Osteoblast (primary cell): ENCODE results near the gene PPP3CA. TPM values are rescaled to one million over a fixed set of nuclear protein-coding genes. Genes with fewer than 3 reads are reported as not detected.
A peak's percentile ranks its signal among the peaks of the same experiment; 100 is the strongest.

Experiments used
- DNase-seq: peaks from one replicate; pipeline ENCODE4 v3.0.0; 2011; ENCODE audit warnings: low spot score, mixed read lengths; ENCODE audit not compliant: insufficient read length; ENCODE audit errors: missing footprints
- H2AFZ ChIP-seq: 2 replicates; pipeline ENCODE4 v1.6.0; 2011; ENCODE audit warnings: mild to moderate bottlenecking, low read length
- H3K27ac ChIP-seq: 2 replicates; pipeline ENCODE4 v1.5.1; 2011; ENCODE audit warnings: mild to moderate bottlenecking, low read depth, low read length, moderate library complexity
- H3K27me3 ChIP-seq: 2 replicates; pipeline ENCODE4 v1.6.0; 2012; ENCODE audit warnings: mild to moderate bottlenecking, control low read depth, inconsistent platforms, low read length, moderate library complexity; ENCODE audit not compliant: insufficient read depth
- H3K36me3 ChIP-seq: 2 replicates; pipeline ENCODE4 v1.5.1; 2011; ENCODE audit warnings: mild to moderate bottlenecking, low read length, control low read depth, moderate library complexity; ENCODE audit not compliant: insufficient read depth
- H3K4me1 ChIP-seq: 2 replicates; pipeline ENCODE4 v1.5.1; 2011; ENCODE audit warnings: mild to moderate bottlenecking, low read length, control low read depth, moderate library complexity; ENCODE audit not compliant: insufficient read depth
- H3K4me2 ChIP-seq: 2 replicates; pipeline ENCODE4 v1.6.0; 2011; ENCODE audit warnings: mild to moderate bottlenecking, low read length; ENCODE audit not compliant: insufficient read depth
- H3K4me3 ChIP-seq: fragments of 200-600 bp; sonication (generic); 3 replicates; pipeline ENCODE4 v1.5.1; 2012; ENCODE audit warnings: mild to moderate bottlenecking, low read length, inconsistent platforms; ENCODE audit not compliant: insufficient read depth
- H3K79me2 ChIP-seq: 2 replicates; pipeline ENCODE4 v1.6.0; 2012; ENCODE audit warnings: mild to moderate bottlenecking, low read length, control low read depth, inconsistent platforms; ENCODE audit not compliant: insufficient read depth
- H3K9me3 ChIP-seq: 2 replicates; pipeline ENCODE4 v1.5.1; 2011; ENCODE audit warnings: low read depth, low read length, control low read depth
- H4K20me1 ChIP-seq: 2 replicates; pipeline ENCODE4 v1.6.0; 2012; ENCODE audit warnings: mild to moderate bottlenecking, low read length, control low read depth; ENCODE audit not compliant: insufficient read depth
- total RNA-seq: library from RNA; depleted of rRNA; stranded (reverse); fragments of >200 nt; gene quantifications from 2 replicates; pipeline ENCODE4 v1.2.3, GENCODE V29; 2012
- TF ChIP-seq, protein P1 (sequence below): IDR thresholded peaks from 2 replicates; pipeline ENCODE4 v1.5.1; 2011; ENCODE audit warnings: mild to moderate bottlenecking, low read depth, low read length, moderate library complexity; ENCODE audit errors: extremely low read depth

Gene PPP3CA
- total RNA-seq, 1 donor: 80.0 TPM

DNA sequence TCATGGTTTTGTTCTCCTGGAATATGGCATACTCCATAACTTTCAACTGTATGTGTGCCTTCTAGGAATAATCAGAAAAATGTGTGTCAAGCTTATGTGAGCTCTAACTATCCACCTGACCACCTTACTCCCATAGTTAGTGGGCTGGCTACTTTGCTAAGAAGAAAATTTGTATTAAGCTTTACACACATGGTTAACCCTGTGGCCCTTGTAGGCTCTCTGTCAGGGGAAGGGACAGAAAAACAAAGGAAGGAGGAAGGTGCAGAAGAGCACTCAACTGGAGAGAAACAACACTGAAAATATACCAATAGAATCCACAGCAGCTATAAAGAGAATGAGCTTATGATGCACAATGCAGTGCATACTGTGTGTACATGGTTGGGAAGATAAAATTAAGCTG, 84.6 kb downstream of the PPP3CA start:
- H3K27me3 ChIP-seq: no peaks in the 10 kb centered on the region
- H3K36me3 ChIP-seq: no peaks in the 10 kb centered on the region
- peaks cover 8% of the 10 kb centered on the region for H3K4me1 ChIP-seq
- DNase-seq: no peak
- H3K79me2 ChIP-seq: peaks cover 84% of the 10 kb centered on the region
- no peaks in the 10 kb centered on the region for H3K9me3 ChIP-seq
- no peak overlapping the region for H2AFZ ChIP-seq
- H3K4me3 ChIP-seq: no peak overlapping the region
- no peak overlapping the region for H3K27ac ChIP-seq
- H3K4me2 ChIP-seq: no peak overlapping the region
- TF ChIP-seq, protein P1, sequence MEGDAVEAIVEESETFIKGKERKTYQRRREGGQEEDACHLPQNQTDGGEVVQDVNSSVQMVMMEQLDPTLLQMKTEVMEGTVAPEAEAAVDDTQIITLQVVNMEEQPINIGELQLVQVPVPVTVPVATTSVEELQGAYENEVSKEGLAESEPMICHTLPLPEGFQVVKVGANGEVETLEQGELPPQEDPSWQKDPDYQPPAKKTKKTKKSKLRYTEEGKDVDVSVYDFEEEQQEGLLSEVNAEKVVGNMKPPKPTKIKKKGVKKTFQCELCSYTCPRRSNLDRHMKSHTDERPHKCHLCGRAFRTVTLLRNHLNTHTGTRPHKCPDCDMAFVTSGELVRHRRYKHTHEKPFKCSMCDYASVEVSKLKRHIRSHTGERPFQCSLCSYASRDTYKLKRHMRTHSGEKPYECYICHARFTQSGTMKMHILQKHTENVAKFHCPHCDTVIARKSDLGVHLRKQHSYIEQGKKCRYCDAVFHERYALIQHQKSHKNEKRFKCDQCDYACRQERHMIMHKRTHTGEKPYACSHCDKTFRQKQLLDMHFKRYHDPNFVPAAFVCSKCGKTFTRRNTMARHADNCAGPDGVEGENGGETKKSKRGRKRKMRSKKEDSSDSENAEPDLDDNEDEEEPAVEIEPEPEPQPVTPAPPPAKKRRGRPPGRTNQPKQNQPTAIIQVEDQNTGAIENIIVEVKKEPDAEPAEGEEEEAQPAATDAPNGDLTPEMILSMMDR: no peak
- H4K20me1 ChIP-seq: peaks cover 54% of the 10 kb centered on the region

DNA sequence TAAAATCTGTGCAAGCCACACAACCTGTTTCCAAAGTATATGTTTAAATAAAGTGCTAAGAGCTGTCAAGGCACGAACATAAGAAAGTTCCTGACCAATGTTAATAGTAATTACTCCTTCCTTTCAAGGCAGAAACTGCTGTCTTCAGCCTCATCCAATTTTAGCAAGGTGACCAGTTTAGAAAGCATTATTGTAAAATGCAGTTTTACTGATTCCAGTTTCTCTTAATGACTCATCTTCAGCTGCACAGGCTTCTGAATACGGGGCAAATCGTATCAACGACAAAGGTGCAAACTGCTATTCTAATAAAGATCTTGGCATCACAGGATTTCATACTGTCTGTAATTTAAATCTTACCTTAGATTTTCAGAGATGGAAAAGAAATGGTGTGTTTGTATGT, 87.5 kb downstream of the PPP3CA start:
- Histone ChIP-seq H3K27me3 (no peaks in the 10 kb centered on the region), H3K9me3 (no peaks in the 10 kb centered on the region), H3K4me1 (peaks cover 8% of the 10 kb centered on the region), H2AFZ (no peak overlapping the region), H4K20me1 (peaks cover 44% of the 10 kb centered on the region), H3K79me2 (peaks cover 80% of the 10 kb centered on the region), H3K27ac (no peak overlapping the region), H3K4me2 (peak overlapping the region; percentile 18), H3K36me3 (no peaks in the 10 kb centered on the region), H3K4me3 (no peak overlapping the region)
- no peak for DNase-seq
- TF ChIP-seq, protein P1: no peak

DNA sequence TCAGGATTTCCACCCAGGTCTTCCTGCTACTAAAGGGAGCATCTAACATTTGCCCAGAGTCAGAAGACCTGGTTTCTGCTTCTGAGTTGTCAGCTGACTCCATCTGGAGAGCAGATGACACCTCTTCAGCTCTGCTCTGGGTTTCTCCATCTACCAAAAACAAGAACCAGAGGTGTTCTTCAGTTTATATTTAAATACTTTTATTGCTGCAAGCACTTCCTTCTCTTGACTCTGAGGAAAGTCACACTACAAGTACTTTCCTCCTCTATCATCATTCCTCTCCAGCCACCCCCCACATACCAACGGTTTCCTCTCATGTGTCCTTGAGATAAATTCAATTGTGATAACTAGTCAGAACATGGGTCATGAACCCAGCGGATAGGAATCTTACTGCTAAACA, 88.4 kb downstream of the PPP3CA start:
- TF ChIP-seq, protein P1: no peak
- no peak overlapping the region for H3K4me2 ChIP-seq
- H3K9me3 ChIP-seq: no peaks in the 10 kb centered on the region
- peaks cover 38% of the 10 kb centered on the region for H4K20me1 ChIP-seq
- no peak for DNase-seq
- no peaks in the 10 kb centered on the region for H3K27me3 ChIP-seq
- no peak overlapping the region for H3K27ac ChIP-seq
- no peak overlapping the region for H2AFZ ChIP-seq
- H3K4me1 ChIP-seq: peaks cover 8% of the 10 kb centered on the region
- H3K4me3 ChIP-seq: no peak overlapping the region
- H3K79me2 ChIP-seq: peaks cover 81% of the 10 kb centered on the region
- H3K36me3 ChIP-seq: no peaks in the 10 kb centered on the region

DNA sequence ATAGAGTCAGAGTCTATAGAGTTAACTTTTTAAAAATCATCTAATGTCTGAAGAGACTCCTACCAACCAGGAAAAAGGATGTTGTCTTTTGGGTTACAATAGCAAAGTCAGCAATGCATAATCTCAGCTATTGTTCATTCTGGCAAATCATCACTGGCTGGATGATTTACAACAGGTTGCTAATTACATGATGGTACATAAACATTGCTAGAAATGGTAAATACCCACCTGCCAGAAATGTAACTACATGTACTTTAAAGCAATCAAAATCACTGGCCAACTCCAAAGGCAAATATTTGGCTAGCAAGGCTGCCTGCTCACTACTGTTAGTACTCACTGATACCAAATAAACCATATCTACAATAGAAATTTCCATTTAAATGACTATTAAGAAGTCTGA, 91.1 kb downstream of the PPP3CA start:
- H2AFZ ChIP-seq: no peak overlapping the region
- DNase-seq: no peak
- H4K20me1 ChIP-seq: peaks cover 35% of the 10 kb centered on the region
- no peak overlapping the region for H3K4me3 ChIP-seq
- no peaks in the 10 kb centered on the region for H3K27me3 ChIP-seq
- H3K36me3 ChIP-seq: no peaks in the 10 kb centered on the region
- peaks cover 86% of the 10 kb centered on the region for H3K79me2 ChIP-seq
- no peaks in the 10 kb centered on the region for H3K9me3 ChIP-seq
- H3K4me2 ChIP-seq: no peak overlapping the region
- peaks cover 11% of the 10 kb centered on the region for H3K4me1 ChIP-seq
- no peak overlapping the region for H3K27ac ChIP-seq
- TF ChIP-seq, protein P1: no peak
